MCF 10A (cell line): ENCODE results near the gene GRID1. TPM values are rescaled to one million over a fixed set of nuclear protein-coding genes. Genes with fewer than 3 reads are reported as not detected.

Experiments used
- BruUV-seq: library from RNA; stranded (reverse); fragments of 400-500 nt; replicated peaks from 2 replicates; lab custom pipeline; 2021; lab: Mats Ljungman, UMichigan
- CTCF ChIA-PET: fragments of 300-600 bp; sonication (Branson Sonifier 250); formaldehyde crosslinking; extraction: SDS; loops from one replicate; lab custom pipeline; 2021; ENCODE audit warnings: antibody characterized with exemption, inconsistent platforms; lab: Yijun Ruan, JAX
- POLR2A ChIA-PET: fragments of 300-600, 350-650 bp; sonication (Branson Sonifier 250); formaldehyde crosslinking; extraction: SDS; loops from one replicate; lab custom pipeline; 2020; ENCODE audit warnings: antibody characterized with exemption, inconsistent platforms; lab: Yijun Ruan, JAX
- DNase-seq: peaks from one replicate; pipeline ENCODE4 v3.0.0-alpha.2; 2018; ENCODE audit not compliant: unreplicated experiment
- H3K27ac Mint-ChIP-seq: one replicate; pipeline ENCODE4 v1.8.0; 2022; ENCODE audit warnings: mild to moderate bottlenecking, low read depth, mixed read lengths; ENCODE audit not compliant: unreplicated experiment
- H3K27me3 Mint-ChIP-seq: one replicate; pipeline ENCODE4 v1.8.0; 2022; ENCODE audit warnings: mixed read lengths; ENCODE audit not compliant: insufficient read depth, unreplicated experiment
- H3K36me3 Mint-ChIP-seq: one replicate; pipeline ENCODE4 v1.8.0; 2022; ENCODE audit warnings: mild to moderate bottlenecking, moderate library complexity, mixed read lengths; ENCODE audit not compliant: insufficient read depth, unreplicated experiment
- H3K4me1 Mint-ChIP-seq: one replicate; pipeline ENCODE4 v1.8.0; 2022; ENCODE audit warnings: mixed read lengths; ENCODE audit not compliant: insufficient read depth, unreplicated experiment
- H3K4me3 Mint-ChIP-seq: one replicate; pipeline ENCODE4 v1.8.0; 2022; ENCODE audit warnings: mild to moderate bottlenecking, moderate library complexity, mixed read lengths; ENCODE audit not compliant: unreplicated experiment
- H3K9me3 Mint-ChIP-seq: one replicate; pipeline ENCODE4 v1.8.0; 2022; ENCODE audit warnings: mixed read lengths; ENCODE audit not compliant: unreplicated experiment
- CTCF ChIP-seq: fragments of 200-600 bp; IDR thresholded peaks from one replicate; pipeline ENCODE4 v1.8.0; 2022; ENCODE audit warnings: antibody characterized with exemption, mild to moderate bottlenecking; ENCODE audit not compliant: unreplicated experiment
- intact Hi-C: fragments of 100-400 bp; cut with micrococcal nuclease; formaldehyde crosslinking; loops from 2 replicates; pipeline ENCODE4 v1.14.1; 2022
- total RNA-seq: library from RNA; stranded (reverse); gene quantifications from 2 replicates; pipeline ENCODE4 v1.2.3, GENCODE V29; 2022

The GRID1 gene
- total RNA-seq, 1 experiment from 2014 or later = not detected

GRCh38 chr10:86334488-86335085 is 32.0 kb downstream of the GRID1 start:
- Mint-ChIP-seq H3K27me3 (peaks cover 16% of the 10 kb centered on the region), H3K4me1 (no peaks in the 10 kb centered on the region), H3K9me3 (no peaks in the 10 kb centered on the region), H3K27ac (no peak overlapping the region), H3K36me3 (no peaks in the 10 kb centered on the region), H3K4me3 (no peak overlapping the region)
- no TSS peak for BruUV-seq
- TF ChIP-seq CTCF = no peak
- no peak for DNase-seq
- ChIA-PET CTCF (interaction anchor here (1.0 to 1.2 kb wide), 2 partner anchors 8 to 230 kb away, joined by 3 to 4 read pairs; no protein-coding TSS in a partner anchor), POLR2A (no interaction called here)
- intact Hi-C loops = no loop called here

GRCh38 chr10:86333826-86334487 is 32.6 kb downstream of the GRID1 start:
- CTCF ChIA-PET = no interaction called here
- Mint-ChIP-seq H3K27me3 (peaks cover 16% of the 10 kb centered on the region), H3K4me1 (no peaks in the 10 kb centered on the region), H3K9me3 (no peaks in the 10 kb centered on the region), H3K36me3 (no peaks in the 10 kb centered on the region), H3K4me3 (no peak overlapping the region), H3K27ac (no peak overlapping the region)
- no peak for DNase-seq
- POLR2A ChIA-PET = no interaction called here
- BruUV-seq = no TSS peak
- intact Hi-C loops = no loop called here
- TF ChIP-seq CTCF = no peak

GRCh38 chr10:86331861-86332260 is 34.7 kb downstream of the GRID1 start:
- Mint-ChIP-seq H3K27ac (no peak overlapping the region), H3K4me1 (no peaks in the 10 kb centered on the region), H3K27me3 (peaks cover 20% of the 10 kb centered on the region), H3K36me3 (no peaks in the 10 kb centered on the region), H3K9me3 (no peaks in the 10 kb centered on the region), H3K4me3 (no peak overlapping the region)
- no peak for DNase-seq
- CTCF ChIA-PET = interaction anchor here (0.6 kb wide), 1 partner anchor 33 kb away, joined by 3 read pairs; no protein-coding TSS in a partner anchor
- intact Hi-C loops = no loop called here
- no peak for TF ChIP-seq CTCF
- no TSS peak for BruUV-seq
- POLR2A ChIA-PET = no interaction called here

- Mint-ChIP-seq H3K9me3 (no peaks in the 10 kb centered on the region), H3K4me1 (no peaks in the 10 kb centered on the region), H3K4me3 (no peak overlapping the region), H3K27me3 (peaks cover 28% of the 10 kb centered on the region), H3K27ac (no peak overlapping the region), H3K36me3 (no peaks in the 10 kb centered on the region)
- ChIA-PET CTCF (no interaction called here), POLR2A (no interaction called here)
- intact Hi-C loops = no loop called here
- no peak for DNase-seq
- no peak for TF ChIP-seq CTCF
- BruUV-seq = no TSS peak
Observed at GRCh38 chr10:86330778-86331763, 35.5 kb downstream of the GRID1 start.
